Fibroblast of the conjunctiva (primary cell): ENCODE results near the gene AAK1.
"Not testable (repeated sequence)": the region's sequence is repeated elsewhere in the genome, so short reads cannot be mapped to it uniquely, and the experiment has no call there.

ENCODE experiments used
- DNase-seq: peaks from one replicate; pipeline ENCODE4 v3.0.0-alpha.2; 2010; ENCODE audit warnings: low read depth

Gene AAK1

GRCh38 chr2:69624611-69625010 is 18.9 kb downstream of the AAK1 start:
- DNase-seq = no peak

- DNase-seq = no peak
These were observed 19.4 kb downstream of the AAK1 start for GRCh38 chr2:69624131-69624530.

GRCh38 chr2:69623236-69623635 is 20.3 kb downstream of the AAK1 start:
- no peak for DNase-seq

GRCh38 chr2:69622805-69623204 is 20.7 kb downstream of the AAK1 start:
- DNase-seq = not testable (repeated sequence)

GRCh38 chr2:69622017-69622540 is 21.5 kb downstream of the AAK1 start:
- not testable (repeated sequence) for DNase-seq

- DNase-seq = no peak
These were observed 22.1 kb downstream of the AAK1 start for GRCh38 chr2:69621440-69621839.

- DNase-seq = no peak
These were observed 22.7 kb downstream of the AAK1 start for GRCh38 chr2:69620870-69621269.

- DNase-seq = no peak
These were observed 23.8 kb downstream of the AAK1 start for GRCh38 chr2:69619725-69620124.

GRCh38 chr2:69618362-69618761 is 25.2 kb downstream of the AAK1 start:
- no peak for DNase-seq

- no peak for DNase-seq
These were observed 25.8 kb downstream of the AAK1 start for GRCh38 chr2:69617744-69618143.

GRCh38 chr2:69616755-69617154 is 26.8 kb downstream of the AAK1 start:
- no peak for DNase-seq

GRCh38 chr2:69615969-69616368 is 27.6 kb downstream of the AAK1 start:
- no peak for DNase-seq

- no peak for DNase-seq
These were observed 28.4 kb downstream of the AAK1 start for GRCh38 chr2:69615078-69615625.

GRCh38 chr2:69612707-69613106 is 30.8 kb downstream of the AAK1 start:
- DNase-seq = no peak

- no peak for DNase-seq
These were observed 31.3 kb downstream of the AAK1 start for GRCh38 chr2:69612200-69612599.

- no peak for DNase-seq
These were observed 35.4 kb downstream of the AAK1 start for GRCh38 chr2:69608109-69608508.

- not testable (repeated sequence) for DNase-seq
These were observed 36.8 kb downstream of the AAK1 start for GRCh38 chr2:69606771-69607170.

GRCh38 chr2:69605284-69605683 is 38.3 kb downstream of the AAK1 start:
- DNase-seq = no peak

- no peak for DNase-seq
These were observed 38.7 kb downstream of the AAK1 start for GRCh38 chr2:69604836-69605235.

- no peak for DNase-seq
These were observed 39.4 kb downstream of the AAK1 start for GRCh38 chr2:69604026-69604678.

GRCh38 chr2:69603146-69603743 is 40.3 kb downstream of the AAK1 start:
- no peak for DNase-seq

GRCh38 chr2:69601179-69601612 is 42.3 kb downstream of the AAK1 start:
- DNase-seq = peak; percentile 30

- DNase-seq = no peak
These were observed 43.1 kb downstream of the AAK1 start for GRCh38 chr2:69600425-69600824.
